ENCODE measurements around the gene TLL2. TPM values are rescaled to one million over a fixed set of nuclear protein-coding genes. Genes with fewer than 3 reads are reported as not detected.

The TLL2 gene
- total RNA-seq, 4 donors from 2014 or later = 0.20 to 0.31 TPM; not detected in 2

GRCh38 chr10:96462606-96463151 is 51.0 kb downstream of the TLL2 start:
- H3K36me3 ChIP-seq = no peaks in the 10 kb centered on the region
- H3K4me3 ChIP-seq = no peak overlapping the region
- no peaks in the 10 kb centered on the region for H3K9me3 ChIP-seq
- no peak for TF ChIP-seq POLR2A (IDR thresholded peaks at IDR 0.05)
- no peak for TF ChIP-seq CTCF (IDR thresholded peaks at IDR 0.05)
- no peak for TF ChIP-seq POLR2AphosphoS5 (IDR thresholded peaks at IDR 0.05)
- TF ChIP-seq EP300 (IDR thresholded peaks at IDR 0.05) = no peak
- 62 to 72% methylated on average over 6 of the region's 6 CpGs for WGBS, 2 donors (ENCODE audit: low coverage in 1 of 2)
- ATAC-seq = no peak
- H3K27me3 ChIP-seq = no peaks in the 10 kb centered on the region
- no peak overlapping the region for H3K27ac ChIP-seq
- H3K4me1 ChIP-seq = no peaks in the 10 kb centered on the region

DNA sequence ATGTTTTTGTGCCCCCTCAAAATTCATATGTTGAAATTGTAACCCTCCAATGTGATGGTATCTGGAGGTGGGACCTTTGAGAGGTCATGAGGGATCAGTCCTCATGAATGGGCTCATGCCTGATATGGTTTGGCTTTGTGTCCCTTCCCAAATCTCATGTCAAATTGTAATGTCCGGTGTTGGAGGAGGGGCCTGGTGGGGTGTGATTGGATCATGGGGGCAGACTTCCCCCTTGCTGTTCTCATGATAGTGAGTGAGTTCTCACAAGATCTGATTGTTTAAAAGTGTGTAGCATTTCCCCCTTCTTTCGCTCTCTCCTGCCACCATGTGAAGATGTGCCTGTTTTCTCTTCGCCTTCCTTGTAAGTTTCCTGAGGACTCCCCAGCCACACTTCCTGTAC is 53.4 kb downstream of the TLL2 start:
- Histone ChIP-seq H3K27ac (no peak overlapping the region), H3K27me3 (no peaks in the 10 kb centered on the region), H3K9me3 (no peaks in the 10 kb centered on the region), H3K36me3 (no peaks in the 10 kb centered on the region), H3K4me1 (no peaks in the 10 kb centered on the region), H3K4me3 (no peak overlapping the region)
- TF ChIP-seq POLR2AphosphoS5 (IDR thresholded peaks at IDR 0.05) (no peak), EP300 (IDR thresholded peaks at IDR 0.05) (no peak), POLR2A (IDR thresholded peaks at IDR 0.05) (no peak)
- WGBS, 2 donors (ENCODE audit: low coverage in 1 of 2) = 94 to 97% methylated on average over 3 of the region's 3 CpGs
- no peak for ATAC-seq

GRCh38 chr10:96457341-96457740 is 56.4 kb downstream of the TLL2 start:
- no peak for ATAC-seq
- H3K9me3 ChIP-seq = no peaks in the 10 kb centered on the region
- H3K27ac ChIP-seq = no peak overlapping the region
- H3K36me3 ChIP-seq = no peaks in the 10 kb centered on the region
- no peaks in the 10 kb centered on the region for H3K4me1 ChIP-seq
- H3K27me3 ChIP-seq = no peaks in the 10 kb centered on the region
- TF ChIP-seq POLR2AphosphoS5 (IDR thresholded peaks at IDR 0.05) (no peak), CTCF (IDR thresholded peaks at IDR 0.05) (no peak)
- WGBS, 2 donors (ENCODE audit: low coverage in 1 of 2) = 50% methylated on average over 2 of the region's 5 CpGs; no CpG with 5 or more reads in 1 of the 2 donors
- no peak overlapping the region for H3K4me3 ChIP-seq

- 50% methylated on average over 1 of the region's 5 CpGs; no CpG with 5 or more reads in 1 of the 2 donors for WGBS, 2 donors (ENCODE audit: low coverage in 1 of 2)
- H3K36me3 ChIP-seq = no peaks in the 10 kb centered on the region
- TF ChIP-seq CTCF (IDR thresholded peaks at IDR 0.05) = no peak
- ATAC-seq = no peak
- H3K27me3 ChIP-seq = no peaks in the 10 kb centered on the region
- H3K4me1 ChIP-seq = no peaks in the 10 kb centered on the region
- no peaks in the 10 kb centered on the region for H3K9me3 ChIP-seq
- no peak overlapping the region for H3K27ac ChIP-seq
- no peak overlapping the region for H3K4me3 ChIP-seq
Measured at GRCh38 chr10:96456296-96456840, 57.4 kb downstream of the TLL2 start.

DNA sequence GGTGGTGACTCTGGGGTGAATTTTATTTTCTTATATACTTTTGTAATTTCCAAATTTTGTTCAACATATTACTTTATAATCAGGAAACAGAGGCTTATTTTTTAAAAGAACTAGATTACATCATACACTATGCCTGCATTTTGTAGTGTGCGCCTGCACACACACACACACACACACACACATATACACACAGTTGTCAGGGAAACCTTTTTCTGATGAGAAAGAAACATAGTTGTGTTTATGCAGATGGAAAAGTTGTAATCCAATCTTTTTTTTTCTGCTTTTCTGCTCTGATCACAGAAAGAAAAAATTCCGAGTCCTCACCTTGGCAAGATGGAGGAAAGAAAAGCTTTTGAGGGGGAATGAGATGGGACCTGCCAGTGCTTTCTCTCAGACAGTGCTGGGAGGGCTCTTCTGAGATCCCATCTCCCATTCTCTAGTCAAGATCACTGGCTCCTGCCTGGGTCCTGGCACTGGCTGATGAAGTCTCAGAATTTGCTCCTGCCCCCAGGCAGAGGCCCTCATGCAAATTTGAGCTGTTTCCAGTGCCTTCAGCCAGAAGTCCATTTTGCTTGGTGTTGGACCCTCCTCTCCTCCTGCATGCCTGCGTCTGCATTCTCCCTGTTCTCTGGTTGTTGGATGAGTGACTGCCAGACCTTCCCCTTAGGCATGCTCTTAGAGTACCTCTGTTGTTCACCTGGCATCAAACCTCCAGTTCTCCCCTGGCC is 59.7 kb downstream of the TLL2 start:
- no peak for ATAC-seq
- TF ChIP-seq POLR2A (IDR thresholded peaks at IDR 0.05) (no peak), POLR2AphosphoS5 (IDR thresholded peaks at IDR 0.05) (no peak), EP300 (IDR thresholded peaks at IDR 0.05) (no peak), CTCF (IDR thresholded peaks at IDR 0.05) (no peak)
- no peaks in the 10 kb centered on the region for H3K9me3 ChIP-seq
- WGBS, 2 donors (ENCODE audit: low coverage in 1 of 2) = 53 to 76% methylated on average over 2 to 3 of the region's 3 CpGs
- H3K27me3 ChIP-seq = no peaks in the 10 kb centered on the region
- no peaks in the 10 kb centered on the region for H3K4me1 ChIP-seq
- H3K36me3 ChIP-seq = no peaks in the 10 kb centered on the region
- no peak overlapping the region for H3K4me3 ChIP-seq
- H3K27ac ChIP-seq = no peak overlapping the region

All from gastroesophageal sphincter (tissue), 4 donors.